Mucosa of stomach (tissue), 1 donor: Measurements from ENCODE around the gene KCNN2.

Source experiments
- H3K27me3 ChIP-seq: one replicate; pipeline ENCODE4 v1.7.0; 2013; ENCODE audit warnings: mild to moderate bottlenecking, low read length; ENCODE audit not compliant: control insufficient read depth, insufficient read depth
- H3K36me3 ChIP-seq: one replicate; pipeline ENCODE4 v1.7.0; 2013; ENCODE audit warnings: low read length; ENCODE audit not compliant: control insufficient read depth, insufficient read depth
- H3K4me1 ChIP-seq: one replicate; pipeline ENCODE4 v1.7.0; 2013; ENCODE audit warnings: mild to moderate bottlenecking, low read length; ENCODE audit not compliant: control insufficient read depth, insufficient read depth
- H3K4me3 ChIP-seq: one replicate; pipeline ENCODE4 v1.7.0; 2013; ENCODE audit warnings: low read length
- H3K9ac ChIP-seq: one replicate; pipeline ENCODE4 v1.7.0; 2013; ENCODE audit warnings: mild to moderate bottlenecking, low read length, moderate library complexity
- H3K9me3 ChIP-seq: one replicate; pipeline ENCODE4 v1.7.0; 2013; ENCODE audit warnings: mild to moderate bottlenecking, low read length, moderate library complexity; ENCODE audit not compliant: control insufficient read depth
- donor health status: Pancreatic carcinoma.

The KCNN2 gene

DNA sequence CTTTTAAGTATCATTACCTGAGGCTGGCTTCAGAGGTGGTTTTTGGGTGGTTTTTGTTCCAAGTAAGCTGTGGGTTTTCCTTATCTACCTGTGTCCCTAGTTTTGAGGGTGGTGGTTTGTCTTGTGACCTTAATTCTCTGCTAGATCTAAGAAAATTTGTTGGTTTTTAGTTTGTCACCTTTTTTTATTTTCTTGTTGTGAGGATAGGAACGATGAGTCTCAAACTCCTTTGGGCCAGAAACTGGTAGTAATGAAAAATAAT is 73.3 kb downstream of the KCNN2 start:
- no peak overlapping the region for H3K9ac ChIP-seq
- no peaks in the 10 kb centered on the region for H3K27me3 ChIP-seq
- no peaks in the 10 kb centered on the region for H3K4me1 ChIP-seq
- H3K4me3 ChIP-seq: no peak overlapping the region
- H3K36me3 ChIP-seq: no peaks in the 10 kb centered on the region
- H3K9me3 ChIP-seq: no peaks in the 10 kb centered on the region

DNA sequence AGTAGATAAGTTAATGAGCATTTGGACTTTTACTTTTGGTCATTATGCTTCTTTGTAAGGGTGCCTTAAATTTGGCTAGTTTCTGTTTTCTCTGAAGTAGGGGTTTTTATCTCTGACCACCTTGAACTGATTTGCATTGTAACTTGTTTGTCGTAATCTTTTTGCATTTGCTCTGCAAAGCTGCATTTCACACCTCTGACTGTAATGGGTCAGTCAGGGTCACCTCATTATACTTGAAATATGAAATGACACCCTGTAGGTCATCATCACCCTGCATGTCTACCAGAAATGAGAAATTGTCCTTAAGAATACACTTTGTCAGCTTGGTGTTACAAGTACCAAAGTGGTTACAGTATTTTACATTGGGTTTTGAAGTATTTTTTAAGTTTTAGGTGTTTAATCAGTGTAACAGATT is 74.0 kb downstream of the KCNN2 start:
- H3K36me3 ChIP-seq: no peaks in the 10 kb centered on the region
- H3K27me3 ChIP-seq: no peaks in the 10 kb centered on the region
- no peak overlapping the region for H3K9ac ChIP-seq
- no peaks in the 10 kb centered on the region for H3K4me1 ChIP-seq
- H3K4me3 ChIP-seq: no peak overlapping the region
- no peaks in the 10 kb centered on the region for H3K9me3 ChIP-seq

- H3K9ac ChIP-seq: no peak overlapping the region
- H3K4me1 ChIP-seq: no peaks in the 10 kb centered on the region
- no peak overlapping the region for H3K4me3 ChIP-seq
- H3K27me3 ChIP-seq: no peaks in the 10 kb centered on the region
- H3K9me3 ChIP-seq: no peaks in the 10 kb centered on the region
- no peaks in the 10 kb centered on the region for H3K36me3 ChIP-seq
These were observed 76.1 kb downstream of the KCNN2 start for GRCh38 chr5:114437936-114438335.

GRCh38 chr5:114438471-114438870 is 76.6 kb downstream of the KCNN2 start:
- Histone ChIP-seq H3K9me3 (no peaks in the 10 kb centered on the region), H3K4me3 (no peak overlapping the region), H3K36me3 (no peaks in the 10 kb centered on the region), H3K9ac (no peak overlapping the region), H3K4me1 (no peaks in the 10 kb centered on the region), H3K27me3 (no peaks in the 10 kb centered on the region)

- H3K9me3 ChIP-seq: no peaks in the 10 kb centered on the region
- H3K9ac ChIP-seq: no peak overlapping the region
- no peaks in the 10 kb centered on the region for H3K4me1 ChIP-seq
- no peaks in the 10 kb centered on the region for H3K36me3 ChIP-seq
- no peak overlapping the region for H3K4me3 ChIP-seq
- no peaks in the 10 kb centered on the region for H3K27me3 ChIP-seq
These were observed 85.4 kb downstream of the KCNN2 start for GRCh38 chr5:114447084-114447773.

DNA sequence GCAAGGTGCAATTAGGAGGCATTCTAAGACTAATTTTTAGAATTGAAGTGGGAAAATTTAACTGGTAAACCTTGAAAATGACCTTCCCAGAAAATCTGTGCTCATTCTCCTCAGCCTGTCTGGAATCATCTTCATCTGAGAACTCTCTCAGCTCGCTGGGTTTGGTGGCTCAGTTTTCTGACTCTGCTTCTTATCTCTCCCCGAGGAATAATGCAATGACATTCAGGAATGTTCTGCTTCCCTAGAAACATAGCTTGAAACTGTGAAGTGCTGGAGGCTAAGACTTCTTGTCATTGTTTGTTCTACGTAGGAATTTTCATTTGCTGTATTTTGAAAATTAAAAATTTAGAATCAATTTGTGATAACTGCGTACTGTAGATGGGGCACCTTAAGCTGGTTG is 86.6 kb downstream of the KCNN2 start:
- Histone ChIP-seq H3K9ac (no peak overlapping the region), H3K9me3 (no peaks in the 10 kb centered on the region), H3K4me1 (no peaks in the 10 kb centered on the region), H3K36me3 (no peaks in the 10 kb centered on the region), H3K4me3 (no peak overlapping the region), H3K27me3 (no peaks in the 10 kb centered on the region)

GRCh38 chr5:114449860-114450421 is 88.1 kb downstream of the KCNN2 start:
- H3K4me3 ChIP-seq: no peak overlapping the region

DNA sequence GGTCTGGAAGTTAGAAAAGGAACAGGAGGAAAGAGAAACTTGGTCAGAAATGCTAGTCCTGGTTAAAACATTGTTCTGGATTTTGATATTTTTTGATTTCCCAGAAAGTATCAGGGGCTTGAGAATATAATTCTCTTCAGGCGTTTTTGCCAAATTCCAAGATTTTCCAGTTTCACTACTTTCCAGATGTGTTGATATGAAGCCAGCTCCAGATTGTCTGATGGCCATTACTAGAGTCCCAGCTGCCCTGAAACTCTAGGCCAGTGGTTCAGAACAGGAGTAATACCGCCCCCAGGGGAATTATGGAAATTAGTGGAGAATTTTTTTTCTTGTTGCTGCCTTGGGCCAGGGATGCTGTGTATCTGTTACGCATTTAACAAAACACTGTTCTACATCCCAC is 88.6 kb downstream of the KCNN2 start:
- Histone ChIP-seq H3K9me3 (no peaks in the 10 kb centered on the region), H3K4me1 (no peaks in the 10 kb centered on the region), H3K4me3 (no peak overlapping the region), H3K9ac (no peak overlapping the region), H3K36me3 (no peaks in the 10 kb centered on the region), H3K27me3 (no peaks in the 10 kb centered on the region)

More at GRCh38 chr5:114449860-114450421, 88.1 kb downstream of the KCNN2 start:
- no peak overlapping the region for H3K9ac ChIP-seq
- no peaks in the 10 kb centered on the region for H3K36me3 ChIP-seq
- no peaks in the 10 kb centered on the region for H3K27me3 ChIP-seq
- H3K9me3 ChIP-seq: no peaks in the 10 kb centered on the region
- H3K4me1 ChIP-seq: no peaks in the 10 kb centered on the region

DNA sequence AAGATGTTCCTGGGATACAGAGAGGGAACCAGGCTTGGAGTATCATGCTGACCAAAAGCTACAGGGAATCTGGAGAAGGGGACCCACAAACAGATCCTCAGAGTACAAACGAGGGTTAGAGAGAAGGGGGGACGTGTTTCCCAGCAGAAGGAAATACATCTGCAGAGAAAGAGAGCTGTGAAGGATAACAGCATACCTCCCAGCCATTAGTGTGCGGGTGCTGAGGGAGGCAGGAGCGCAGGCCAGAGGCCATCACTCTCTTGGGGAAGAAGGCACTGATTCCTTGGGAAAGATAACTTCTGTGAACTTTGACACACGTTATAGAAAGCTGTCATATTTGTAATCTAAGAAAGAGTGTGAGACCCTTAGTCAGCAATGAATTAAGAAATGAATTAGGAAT is 96.9 kb downstream of the KCNN2 start:
- Histone ChIP-seq H3K9ac (no peak overlapping the region), H3K27me3 (no peaks in the 10 kb centered on the region), H3K36me3 (no peaks in the 10 kb centered on the region), H3K4me3 (no peak overlapping the region), H3K9me3 (no peaks in the 10 kb centered on the region), H3K4me1 (no peaks in the 10 kb centered on the region)

DNA sequence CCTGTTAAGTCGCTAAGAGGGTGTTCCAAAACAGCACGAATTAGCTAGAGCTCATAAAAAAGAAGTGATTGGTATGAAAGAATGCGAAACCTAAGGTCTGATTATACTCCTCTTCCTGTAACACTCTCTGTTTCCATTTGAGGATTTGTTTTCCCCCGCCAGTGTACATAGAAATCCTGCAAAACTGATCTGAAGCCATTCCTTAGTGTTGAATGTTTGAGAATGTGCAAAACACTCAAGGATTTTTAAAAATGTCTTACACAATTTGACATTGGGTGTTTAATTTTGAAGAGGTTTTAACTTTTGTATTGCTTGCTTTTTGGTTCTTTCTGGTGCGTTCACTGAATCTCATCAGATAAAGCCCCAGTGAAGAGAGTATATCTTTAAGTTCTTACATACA is 105.3 kb downstream of the KCNN2 start:
- no peaks in the 10 kb centered on the region for H3K36me3 ChIP-seq
- H3K27me3 ChIP-seq: no peaks in the 10 kb centered on the region
- H3K9me3 ChIP-seq: no peaks in the 10 kb centered on the region
- H3K4me3 ChIP-seq: no peak overlapping the region
- H3K9ac ChIP-seq: no peak overlapping the region
- no peaks in the 10 kb centered on the region for H3K4me1 ChIP-seq

DNA sequence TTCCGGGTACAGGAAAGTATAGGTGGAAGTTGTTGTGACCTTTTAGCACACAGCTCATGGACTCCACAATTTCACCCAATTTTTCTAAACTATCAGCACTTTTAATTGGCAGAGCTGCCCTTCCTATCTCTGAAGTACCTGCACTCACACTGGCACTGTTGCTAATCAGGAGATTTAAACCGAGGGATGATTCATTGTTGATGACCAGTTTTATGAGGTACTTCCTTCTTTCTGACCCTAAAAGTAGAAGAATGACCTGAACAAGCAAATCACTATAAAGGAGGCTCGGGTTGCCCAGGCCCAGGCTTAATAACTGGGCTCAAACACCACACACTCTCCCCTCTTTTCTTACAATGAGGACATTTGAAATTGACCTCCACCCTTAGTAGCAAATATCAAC is 105.9 kb downstream of the KCNN2 start:
- no peaks in the 10 kb centered on the region for H3K36me3 ChIP-seq
- no peaks in the 10 kb centered on the region for H3K4me1 ChIP-seq
- no peaks in the 10 kb centered on the region for H3K9me3 ChIP-seq
- no peak overlapping the region for H3K9ac ChIP-seq
- no peak overlapping the region for H3K4me3 ChIP-seq
- H3K27me3 ChIP-seq: no peaks in the 10 kb centered on the region

DNA sequence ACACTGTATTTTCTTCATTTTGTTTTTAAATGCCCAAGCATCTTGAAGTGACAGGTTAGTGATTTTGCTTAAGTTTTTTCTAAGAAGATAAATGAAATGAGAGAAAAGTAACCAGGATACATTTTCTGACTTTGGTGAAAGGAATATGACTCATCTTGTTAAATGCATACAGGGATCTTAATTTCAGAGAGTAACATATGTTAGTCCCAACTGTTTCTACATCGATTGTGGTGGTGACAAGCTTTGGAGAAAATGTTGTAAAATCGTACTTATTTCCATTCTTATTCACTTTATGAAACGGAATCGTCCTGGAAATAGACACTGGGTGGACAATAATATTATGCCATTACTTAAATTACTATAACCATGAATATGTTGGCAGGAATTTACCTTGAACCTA is 107.5 kb downstream of the KCNN2 start:
- Histone ChIP-seq H3K36me3 (no peaks in the 10 kb centered on the region), H3K4me3 (no peak overlapping the region), H3K27me3 (no peaks in the 10 kb centered on the region), H3K9me3 (no peaks in the 10 kb centered on the region), H3K4me1 (peaks cover 4% of the 10 kb centered on the region), H3K9ac (no peak overlapping the region)

DNA sequence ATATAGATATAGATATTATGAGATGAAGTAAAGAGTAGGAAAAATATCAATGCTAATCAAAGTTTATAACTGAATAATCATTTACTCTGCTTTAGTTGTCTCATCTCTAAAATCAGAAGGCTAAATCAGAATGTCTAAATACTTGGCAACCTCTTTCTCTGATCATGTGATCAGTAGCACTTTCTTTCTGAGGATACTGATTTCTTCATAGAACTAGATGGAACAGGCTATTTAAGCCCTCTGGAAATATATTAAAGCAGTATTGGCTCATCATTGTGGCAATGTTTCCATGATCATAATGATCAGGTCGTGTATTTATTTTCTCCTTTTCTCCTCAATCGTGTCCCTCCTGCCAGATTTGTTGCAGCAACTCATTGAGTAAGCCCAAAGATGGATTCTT is 109.7 kb downstream of the KCNN2 start:
- Histone ChIP-seq H3K9ac (no peak overlapping the region), H3K4me3 (no peak overlapping the region), H3K9me3 (no peaks in the 10 kb centered on the region), H3K27me3 (no peaks in the 10 kb centered on the region), H3K36me3 (no peaks in the 10 kb centered on the region), H3K4me1 (peaks cover 4% of the 10 kb centered on the region)
